Testis (tissue), 2 donors: Measurements from ENCODE around the gene LRRFIP2.

ENCODE experiments used
- POLR2A ChIP-seq: fragments of 450-650 bp; IDR thresholded peaks from one replicate; pipeline ENCODE4 v1.6.1; 2017; ENCODE audit warnings: antibody characterized with exemption, mild to moderate bottlenecking, moderate library complexity
- TF ChIP-seq, protein P1 (sequence below), 3 experiments: fragments of 450-650 bp in 2 of 3; fragments of 200-600 bp in 1 of 3; sonication (generic) in 1 of 3; IDR thresholded peaks; one replicate each; pipeline ENCODE4 v1.5.1; 2016 to 2019; ENCODE audit warnings: antibody characterized with exemption in 3 of 3, mild to moderate bottlenecking in 2 of 3, moderate library complexity in 1 of 3

DNA sequence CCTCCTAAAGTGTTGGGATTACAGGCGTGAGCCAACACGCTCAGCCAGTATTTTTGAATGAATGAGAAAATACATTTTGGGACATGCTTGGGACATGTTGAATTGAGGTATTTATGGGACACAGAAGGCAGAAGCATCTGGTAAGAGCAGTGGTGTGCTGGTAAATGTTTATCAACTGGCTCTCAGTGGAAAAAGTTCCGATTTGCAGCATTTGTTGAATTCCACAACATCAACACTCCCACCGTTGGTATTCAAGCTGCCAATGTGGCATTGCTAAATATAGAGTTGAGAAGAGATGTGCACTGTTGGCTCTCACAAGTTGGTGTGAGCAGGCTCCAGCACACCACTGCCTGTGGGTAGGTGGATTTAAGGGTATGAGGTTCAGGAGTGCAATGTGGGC lies 35.8 kb upstream of the LRRFIP2 start:
- TF ChIP-seq POLR2A = no peak
- TF ChIP-seq, protein P1, sequence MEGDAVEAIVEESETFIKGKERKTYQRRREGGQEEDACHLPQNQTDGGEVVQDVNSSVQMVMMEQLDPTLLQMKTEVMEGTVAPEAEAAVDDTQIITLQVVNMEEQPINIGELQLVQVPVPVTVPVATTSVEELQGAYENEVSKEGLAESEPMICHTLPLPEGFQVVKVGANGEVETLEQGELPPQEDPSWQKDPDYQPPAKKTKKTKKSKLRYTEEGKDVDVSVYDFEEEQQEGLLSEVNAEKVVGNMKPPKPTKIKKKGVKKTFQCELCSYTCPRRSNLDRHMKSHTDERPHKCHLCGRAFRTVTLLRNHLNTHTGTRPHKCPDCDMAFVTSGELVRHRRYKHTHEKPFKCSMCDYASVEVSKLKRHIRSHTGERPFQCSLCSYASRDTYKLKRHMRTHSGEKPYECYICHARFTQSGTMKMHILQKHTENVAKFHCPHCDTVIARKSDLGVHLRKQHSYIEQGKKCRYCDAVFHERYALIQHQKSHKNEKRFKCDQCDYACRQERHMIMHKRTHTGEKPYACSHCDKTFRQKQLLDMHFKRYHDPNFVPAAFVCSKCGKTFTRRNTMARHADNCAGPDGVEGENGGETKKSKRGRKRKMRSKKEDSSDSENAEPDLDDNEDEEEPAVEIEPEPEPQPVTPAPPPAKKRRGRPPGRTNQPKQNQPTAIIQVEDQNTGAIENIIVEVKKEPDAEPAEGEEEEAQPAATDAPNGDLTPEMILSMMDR (IDR thresholded peaks at IDR 0.05) = no peak
